Peyer's patch (tissue), 4 donors: ENCODE measurements around the gene ANO7. TPM values are rescaled to one million over a fixed set of nuclear protein-coding genes. Genes with fewer than 3 reads are reported as not detected.

ENCODE experiments used
- DNase-seq, 3 donors: peaks; one replicate each; pipeline ENCODE4 v3.0.0-alpha.2; 2017 to 2019
- H3K27ac ChIP-seq, 4 donors: fragments of 200-600 bp; sonication (generic); one replicate each; pipeline ENCODE4 v1.5.1; 2016 to 2019
- H3K27me3 ChIP-seq, 2 donors: fragments of 200-600 bp; sonication (generic); one replicate each; pipeline ENCODE4 v1.5.1; 2019
- H3K36me3 ChIP-seq, 3 donors: fragments of 200-600 bp; sonication (generic); one replicate each; pipeline ENCODE4 v1.5.1; 2016 to 2019
- H3K4me1 ChIP-seq, 4 donors: fragments of 200-600 bp; sonication (generic); one replicate each; pipeline ENCODE4 v1.5.1; 2016 to 2019
- H3K4me3 ChIP-seq, 4 donors: fragments of 200-600 bp; sonication (generic); 1 replicate in 3 of 4; 2 replicates in 1 of 4; pipeline ENCODE4 v1.5.1; 2016 to 2019; ENCODE audit warnings: mild to moderate bottlenecking in 1 of 4
- H3K9me3 ChIP-seq, 4 donors: fragments of 200-600 bp; sonication (generic); one replicate each; pipeline ENCODE4 v1.5.1; 2016 to 2019; ENCODE audit warnings: mild to moderate bottlenecking in 1 of 4
- POLR2A ChIP-seq, 2 donors: fragments of 450-650 bp; IDR thresholded peaks; one replicate each; pipeline ENCODE4 v1.5.1; 2017; ENCODE audit warnings: antibody characterized with exemption in 2 of 2, mild to moderate bottlenecking in 2 of 2, moderate library complexity in 2 of 2
- total RNA-seq, 4 donors: library from RNA; depleted of rRNA; stranded (reverse); fragments of >200 nt; gene quantifications; one replicate each; pipeline ENCODE4 v1.1.0, GENCODE V29; 2016
- TF ChIP-seq, protein P1 (sequence below), 6 experiments: fragments of 450-650 bp in 4 of 6; fragments of 200-600 bp in 2 of 6; sonication (generic) in 1 of 6; IDR thresholded peaks; one replicate each; pipeline ENCODE4 v1.5.1; 2017 to 2019; ENCODE audit warnings: antibody characterized with exemption in 6 of 6, mild to moderate bottlenecking in 3 of 6, moderate library complexity in 1 of 6

ANO7 gene
- total RNA-seq, 4 donors from 2014 or later = 89.1 to 188 (median 102) TPM

DNA sequence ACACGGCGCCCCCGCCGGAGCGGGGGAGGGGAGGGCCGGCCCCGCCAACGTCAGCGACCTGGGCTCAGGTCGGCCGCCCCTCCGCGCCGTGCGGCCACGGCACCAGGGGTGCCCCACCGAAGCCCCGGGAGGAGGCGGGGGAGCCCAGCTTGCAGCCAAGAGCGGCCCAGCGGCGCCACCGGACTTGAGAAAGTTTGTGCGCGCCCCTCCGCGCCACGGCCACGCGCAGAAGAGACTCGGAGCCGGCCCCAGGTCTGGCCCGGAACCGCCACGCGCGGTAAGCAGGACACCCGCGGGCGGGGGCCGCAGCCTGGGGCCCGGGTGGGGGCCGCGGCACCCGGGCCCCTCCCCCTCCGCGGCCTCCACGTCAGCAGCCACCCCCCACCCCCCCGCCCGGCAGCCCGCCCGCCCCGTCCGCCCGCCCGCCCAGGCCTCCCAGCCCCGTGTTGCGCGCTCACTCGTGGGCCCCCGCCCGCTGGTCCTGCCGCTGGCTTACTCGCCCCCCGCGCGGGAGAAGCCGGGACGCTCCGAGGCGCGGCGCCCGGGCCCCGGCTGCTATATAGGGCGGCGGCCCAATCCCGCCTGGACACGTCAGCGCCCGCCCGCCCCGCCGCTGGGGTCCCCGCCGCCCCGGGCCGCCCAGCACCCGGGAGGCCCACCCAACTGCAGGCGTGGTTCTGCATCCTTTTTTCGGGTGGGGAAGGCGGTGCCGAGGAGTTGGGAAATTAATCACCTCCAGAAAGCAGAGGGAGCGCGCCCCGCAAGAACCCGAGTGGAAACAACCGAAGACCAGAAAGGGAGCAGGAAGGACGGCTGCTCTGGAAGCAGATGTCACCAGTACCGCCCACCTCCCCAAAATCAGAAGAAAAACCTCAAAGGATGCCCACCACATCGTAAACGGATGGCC lies 84.1 kb downstream of the ANO7 start:
- no peaks in the 10 kb centered on the region for H3K9me3 ChIP-seq
- H3K4me3 ChIP-seq = peak overlapping the region; percentile 86 to 100 (median 96)
- H3K4me1 ChIP-seq = peaks cover 0 to 28% (median 5%) of the 10 kb centered on the region in 4 donors
- TF ChIP-seq POLR2A (IDR thresholded peaks at IDR 0.05) = no peak
- TF ChIP-seq, protein P1, sequence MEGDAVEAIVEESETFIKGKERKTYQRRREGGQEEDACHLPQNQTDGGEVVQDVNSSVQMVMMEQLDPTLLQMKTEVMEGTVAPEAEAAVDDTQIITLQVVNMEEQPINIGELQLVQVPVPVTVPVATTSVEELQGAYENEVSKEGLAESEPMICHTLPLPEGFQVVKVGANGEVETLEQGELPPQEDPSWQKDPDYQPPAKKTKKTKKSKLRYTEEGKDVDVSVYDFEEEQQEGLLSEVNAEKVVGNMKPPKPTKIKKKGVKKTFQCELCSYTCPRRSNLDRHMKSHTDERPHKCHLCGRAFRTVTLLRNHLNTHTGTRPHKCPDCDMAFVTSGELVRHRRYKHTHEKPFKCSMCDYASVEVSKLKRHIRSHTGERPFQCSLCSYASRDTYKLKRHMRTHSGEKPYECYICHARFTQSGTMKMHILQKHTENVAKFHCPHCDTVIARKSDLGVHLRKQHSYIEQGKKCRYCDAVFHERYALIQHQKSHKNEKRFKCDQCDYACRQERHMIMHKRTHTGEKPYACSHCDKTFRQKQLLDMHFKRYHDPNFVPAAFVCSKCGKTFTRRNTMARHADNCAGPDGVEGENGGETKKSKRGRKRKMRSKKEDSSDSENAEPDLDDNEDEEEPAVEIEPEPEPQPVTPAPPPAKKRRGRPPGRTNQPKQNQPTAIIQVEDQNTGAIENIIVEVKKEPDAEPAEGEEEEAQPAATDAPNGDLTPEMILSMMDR (IDR thresholded peaks at IDR 0.05) = no peak
- H3K27me3 ChIP-seq = no peaks in the 10 kb centered on the region
- peaks cover 0 to 16% (median 0%) of the 10 kb centered on the region in 3 donors for H3K36me3 ChIP-seq
- peak overlapping the region; percentile 83 to 95 (median 88) for H3K27ac ChIP-seq
- peak; percentile 40 to 79 (median 78) for DNase-seq

DNA sequence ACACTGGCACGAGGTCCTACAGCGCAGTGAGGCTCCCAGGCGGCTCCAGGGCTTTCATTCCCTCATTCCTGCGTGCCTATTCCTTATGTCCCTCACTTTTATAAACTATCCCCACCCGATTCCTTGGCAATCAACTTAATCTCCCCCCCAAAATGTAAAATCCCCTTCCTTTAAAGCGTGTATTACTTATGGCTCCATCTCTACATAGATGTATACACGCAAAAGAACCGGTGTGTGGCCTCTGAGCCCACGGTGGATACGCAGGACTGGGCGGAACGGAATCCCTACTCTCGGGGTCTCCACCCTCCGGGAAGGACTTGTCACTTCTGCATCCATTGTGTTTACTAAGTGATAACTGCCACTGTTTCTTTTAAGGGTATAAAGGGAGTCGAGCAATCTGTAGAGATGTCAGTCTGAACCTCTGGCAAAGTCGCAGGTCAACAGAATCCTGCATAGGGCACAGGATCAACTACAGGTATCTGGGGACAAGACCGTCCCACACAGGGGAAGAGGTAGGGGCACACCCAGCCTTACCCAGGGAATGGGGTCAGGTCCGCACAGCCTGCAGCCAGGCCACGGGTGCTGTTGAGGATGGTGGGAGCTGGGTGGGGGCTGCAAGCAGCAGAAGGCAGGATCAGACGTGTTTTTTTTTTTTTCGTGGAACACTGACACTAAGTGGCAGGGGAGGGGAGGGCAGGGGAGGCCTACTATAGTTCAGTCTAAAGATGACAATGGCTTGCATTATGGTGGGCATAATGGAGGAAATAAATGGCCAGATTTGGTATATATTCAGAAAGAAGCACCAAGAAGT lies 84.9 kb downstream of the ANO7 start:
- no peak for TF ChIP-seq POLR2A (IDR thresholded peaks at IDR 0.05)
- TF ChIP-seq, protein P1 (IDR thresholded peaks at IDR 0.05) = no peak
- Histone ChIP-seq H3K36me3 (peaks cover 0 to 8% (median 0%) of the 10 kb centered on the region in 3 donors), H3K9me3 (no peaks in the 10 kb centered on the region), H3K4me1 (peaks cover 0 to 28% (median 5%) of the 10 kb centered on the region in 4 donors), H3K27me3 (no peaks in the 10 kb centered on the region), H3K4me3 (peak overlapping the region; percentile 86 to 100 (median 96)), H3K27ac (peak overlapping the region; percentile 83 to 95 (median 88))
- DNase-seq = no peak

DNA sequence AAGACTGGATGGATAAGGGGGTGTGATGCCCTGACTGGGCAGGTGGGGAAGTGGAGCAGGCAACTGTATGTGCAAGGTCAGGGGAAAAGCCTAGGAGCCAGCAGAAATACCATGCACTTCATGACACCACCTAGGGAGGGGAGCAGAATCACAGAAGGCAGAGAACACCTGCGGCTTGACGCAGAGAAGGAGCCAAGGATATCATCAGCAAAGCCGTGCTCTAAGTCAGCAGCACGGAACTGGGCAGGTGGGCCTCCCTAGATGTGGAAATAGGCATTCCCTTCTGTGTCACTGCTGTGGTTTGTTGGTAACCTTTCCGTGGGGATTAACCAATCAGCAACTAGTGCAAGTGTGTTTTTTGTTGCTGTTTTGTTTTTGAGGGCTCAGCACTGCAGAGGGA lies 85.7 kb downstream of the ANO7 start:
- peaks cover 0 to 28% (median 5%) of the 10 kb centered on the region in 4 donors for H3K4me1 ChIP-seq
- TF ChIP-seq, protein P1 (IDR thresholded peaks at IDR 0.05) = no peak
- no peaks in the 10 kb centered on the region for H3K27me3 ChIP-seq
- peaks cover 0 to 5% (median 0%) of the 10 kb centered on the region in 3 donors for H3K36me3 ChIP-seq
- no peaks in the 10 kb centered on the region for H3K9me3 ChIP-seq
- H3K4me3 ChIP-seq = no peak overlapping the region
- no peak overlapping the region for H3K27ac ChIP-seq
- no peak for DNase-seq

Other genes with a start within 250 kb of the ANO7 start
- gene SNED1, start 190.1 kb upstream of the ANO7 start, total RNA-seq = 10 to 100 TPM in 3 of 4 donors, 1 to 10 TPM in 1; 6.8 to 83.3 (median 25.2) TPM
- gene MTERF4, start 86.4 kb upstream of the ANO7 start, total RNA-seq = 10 to 100 TPM; 28.9 to 55.4 (median 47.9) TPM
- gene PASK, start 39.2 kb upstream of the ANO7 start, total RNA-seq = 100 to 1,000 TPM in 1 of 4 donors, 10 to 100 TPM in 3; 12.1 to 790 (median 26.7) TPM
- 10 to 100 TPM; 13.2 to 44.0 (median 28.1) TPM for gene PPP1R7, start 38.2 kb upstream of the ANO7 start, total RNA-seq
- 100 to 1,000 TPM; 361 to 651 (median 454) TPM for gene HDLBP, start 127.0 kb downstream of the ANO7 start, total RNA-seq
- gene SEPTIN2, start 127.2 kb downstream of the ANO7 start, total RNA-seq = 100 to 1,000 TPM; 175 to 281 (median 193) TPM
- 100 to 1,000 TPM; 107 to 169 (median 140) TPM for gene FARP2, start 167.6 kb downstream of the ANO7 start, total RNA-seq